ENCODE data around the gene PTPRS.

The PTPRS gene

DNA sequence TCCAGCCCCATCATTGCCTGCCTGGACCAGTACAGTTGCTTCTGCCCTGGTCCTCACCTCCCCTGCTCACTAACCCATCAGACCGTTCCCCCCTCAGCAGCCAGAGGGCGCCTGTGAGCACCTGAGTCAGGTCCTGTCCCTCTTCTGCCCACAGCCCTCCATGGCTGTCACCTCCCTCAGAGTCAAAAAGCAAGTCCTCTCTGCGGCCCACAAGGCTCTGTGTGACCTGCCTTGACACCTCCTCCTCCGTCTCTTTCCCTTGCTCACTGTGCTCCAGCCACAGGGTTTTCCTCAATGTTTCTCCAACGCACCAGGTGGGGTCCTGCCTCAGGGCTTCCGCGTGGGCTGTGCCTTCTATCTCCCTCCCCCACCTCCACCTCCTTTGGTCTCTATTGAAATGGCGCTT, 29.4 kb upstream of the PTPRS start:
- Histone ChIP-seq H3K79me1 (ENCODE audit: low read length) (no peaks in the 10 kb centered on the region), H2BK120ac (ENCODE audit: insufficient read depth, low read length, poor library complexity) (no peak overlapping the region), H3K9ac (ENCODE audit: low read length) (no peak overlapping the region), H2BK12ac (ENCODE audit: low read length) (no peak overlapping the region), H3K27ac (ENCODE audit: low read depth, low read length) (no peak overlapping the region), H3K4me2 (ENCODE audit: low read length) (no peak overlapping the region), H4K91ac (ENCODE audit: low read depth, low read length) (no peak overlapping the region), H2AK5ac (ENCODE audit: low read length) (no peak overlapping the region), H3K9me3 (ENCODE audit: insufficient read depth, low read depth, low read length) (peaks cover 12% of the 10 kb centered on the region), H3K27me3 (ENCODE audit: insufficient read depth, low read length) (no peaks in the 10 kb centered on the region), H3K4me3 (ENCODE audit: low read depth, low read length) (no peak overlapping the region), H4K12ac (ENCODE audit: low read depth, low read length) (no peak overlapping the region), H3K4me1 (ENCODE audit: control insufficient read depth in 1 of 2, insufficient read depth in 2 of 2, low read length in 2 of 2) (no peaks in the 10 kb centered on the region), H3K4ac (ENCODE audit: low read depth, low read length) (no peak overlapping the region), H3K18ac (ENCODE audit: low read length) (no peak overlapping the region), H3K79me2 (ENCODE audit: control insufficient read depth, insufficient read depth, low read length, poor library complexity) (no peaks in the 10 kb centered on the region), H3K23ac (ENCODE audit: low read length) (no peak overlapping the region), H2AFZ (ENCODE audit: insufficient read depth, low read length, poor library complexity) (no peak overlapping the region), H4K8ac (ENCODE audit: low read depth, low read length) (no peak overlapping the region), H3K36me3 (ENCODE audit: control insufficient read depth in 1 of 2, insufficient read depth in 2 of 2, low read length in 2 of 2) (no peaks in the 10 kb centered on the region), H3K14ac (ENCODE audit: low read length) (no peak overlapping the region), H2BK5ac (ENCODE audit: low read depth, low read length, poor library complexity) (no peak overlapping the region)
- DNase-seq: peak; percentile 82 to 95
- WGBS (ENCODE audit: extremely low coverage, insufficient coverage, insufficient read length): no CpG with 5 or more reads among the region's 8 CpGs

DNA sequence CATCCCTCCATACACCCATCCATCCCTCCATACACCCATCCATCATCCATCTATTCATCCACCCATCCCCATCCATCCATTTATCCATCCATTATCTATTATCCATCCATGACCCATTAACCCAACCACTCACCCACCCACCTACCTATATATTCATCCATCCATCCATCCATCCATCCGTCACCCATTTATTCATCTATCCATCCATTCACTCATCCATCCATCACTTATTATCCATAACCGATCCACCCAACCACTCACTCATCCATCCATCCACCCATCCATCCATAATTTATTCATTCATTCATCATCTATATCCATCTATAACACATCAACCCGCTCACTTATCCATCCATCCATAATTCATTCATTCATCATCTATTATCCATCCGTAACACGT, 28.7 kb upstream of the PTPRS start:
- Histone ChIP-seq H3K14ac (ENCODE audit: low read length) (no peak overlapping the region), H3K9me3 (ENCODE audit: insufficient read depth, low read depth, low read length) (peaks cover 9% of the 10 kb centered on the region), H3K4me2 (ENCODE audit: low read length) (no peak overlapping the region), H4K12ac (ENCODE audit: low read depth, low read length) (no peak overlapping the region), H3K36me3 (ENCODE audit: control insufficient read depth in 1 of 2, insufficient read depth in 2 of 2, low read length in 2 of 2) (no peaks in the 10 kb centered on the region), H3K27me3 (ENCODE audit: insufficient read depth, low read length) (no peaks in the 10 kb centered on the region), H3K4me1 (ENCODE audit: control insufficient read depth in 1 of 2, insufficient read depth in 2 of 2, low read length in 2 of 2) (no peaks in the 10 kb centered on the region), H2BK12ac (ENCODE audit: low read length) (no peak overlapping the region), H4K8ac (ENCODE audit: low read depth, low read length) (no peak overlapping the region), H3K9ac (ENCODE audit: low read length) (no peak overlapping the region), H4K91ac (ENCODE audit: low read depth, low read length) (no peak overlapping the region), H3K4ac (ENCODE audit: low read depth, low read length) (no peak overlapping the region), H2BK120ac (ENCODE audit: insufficient read depth, low read length, poor library complexity) (no peak overlapping the region), H3K23ac (ENCODE audit: low read length) (no peak overlapping the region), H3K79me2 (ENCODE audit: control insufficient read depth, insufficient read depth, low read length, poor library complexity) (no peaks in the 10 kb centered on the region), H3K27ac (ENCODE audit: low read depth, low read length) (no peak overlapping the region), H2AFZ (ENCODE audit: insufficient read depth, low read length, poor library complexity) (no peak overlapping the region), H3K18ac (ENCODE audit: low read length) (no peak overlapping the region), H2AK5ac (ENCODE audit: low read length) (no peak overlapping the region), H3K4me3 (ENCODE audit: low read depth, low read length) (no peak overlapping the region), H3K79me1 (ENCODE audit: low read length) (no peaks in the 10 kb centered on the region), H2BK5ac (ENCODE audit: low read depth, low read length, poor library complexity) (no peak overlapping the region)
- WGBS (ENCODE audit: extremely low coverage, insufficient coverage, insufficient read length): 100% methylated on average over 5 of the region's 5 CpGs
- no peak for DNase-seq

GRCh38 chr19:5367530-5368133, 27.0 kb upstream of the PTPRS start:
- H3K4me1 ChIP-seq (ENCODE audit: control insufficient read depth in 1 of 2, insufficient read depth in 2 of 2, low read length in 2 of 2): no peaks in the 10 kb centered on the region
- H3K79me1 ChIP-seq (ENCODE audit: low read length): no peaks in the 10 kb centered on the region
- H2AK5ac ChIP-seq (ENCODE audit: low read length): no peak overlapping the region
- H4K91ac ChIP-seq (ENCODE audit: low read depth, low read length): no peak overlapping the region
- no peak overlapping the region for H4K8ac ChIP-seq (ENCODE audit: low read depth, low read length)
- no peaks in the 10 kb centered on the region for H3K27me3 ChIP-seq (ENCODE audit: insufficient read depth, low read length)
- H3K4me2 ChIP-seq (ENCODE audit: low read length): no peak overlapping the region
- H3K36me3 ChIP-seq (ENCODE audit: control insufficient read depth in 1 of 2, insufficient read depth in 2 of 2, low read length in 2 of 2): no peaks in the 10 kb centered on the region
- H2BK12ac ChIP-seq (ENCODE audit: low read length): no peak overlapping the region
- H3K4ac ChIP-seq (ENCODE audit: low read depth, low read length): no peak overlapping the region
- H2BK5ac ChIP-seq (ENCODE audit: low read depth, low read length, poor library complexity): no peak overlapping the region
- no peak overlapping the region for H4K12ac ChIP-seq (ENCODE audit: low read depth, low read length)
- WGBS (ENCODE audit: extremely low coverage, insufficient coverage, insufficient read length): 100% methylated on average over 5 of the region's 5 CpGs
- H3K27ac ChIP-seq (ENCODE audit: low read depth, low read length): no peak overlapping the region
- no peak overlapping the region for H3K4me3 ChIP-seq (ENCODE audit: low read depth, low read length)
- peaks cover 4% of the 10 kb centered on the region for H3K9me3 ChIP-seq (ENCODE audit: insufficient read depth, low read depth, low read length)
- no peak overlapping the region for H3K23ac ChIP-seq (ENCODE audit: low read length)
- H3K14ac ChIP-seq (ENCODE audit: low read length): no peak overlapping the region
- no peak overlapping the region for H2AFZ ChIP-seq (ENCODE audit: insufficient read depth, low read length, poor library complexity)
- H3K18ac ChIP-seq (ENCODE audit: low read length): no peak overlapping the region
- no peak for DNase-seq
- no peaks in the 10 kb centered on the region for H3K79me2 ChIP-seq (ENCODE audit: control insufficient read depth, insufficient read depth, low read length, poor library complexity)
- H2BK120ac ChIP-seq (ENCODE audit: insufficient read depth, low read length, poor library complexity): no peak overlapping the region
- no peak overlapping the region for H3K9ac ChIP-seq (ENCODE audit: low read length)

- Histone ChIP-seq H4K91ac (ENCODE audit: low read depth, low read length) (no peak overlapping the region), H3K27me3 (ENCODE audit: insufficient read depth, low read length) (no peaks in the 10 kb centered on the region), H3K79me2 (ENCODE audit: control insufficient read depth, insufficient read depth, low read length, poor library complexity) (no peaks in the 10 kb centered on the region), H3K4me3 (ENCODE audit: low read depth, low read length) (no peak overlapping the region), H3K36me3 (ENCODE audit: control insufficient read depth in 1 of 2, insufficient read depth in 2 of 2, low read length in 2 of 2) (no peaks in the 10 kb centered on the region), H3K79me1 (ENCODE audit: low read length) (no peaks in the 10 kb centered on the region), H2BK120ac (ENCODE audit: insufficient read depth, low read length, poor library complexity) (no peak overlapping the region), H4K12ac (ENCODE audit: low read depth, low read length) (no peak overlapping the region), H3K9ac (ENCODE audit: low read length) (no peak overlapping the region), H2BK12ac (ENCODE audit: low read length) (no peak overlapping the region), H2BK5ac (ENCODE audit: low read depth, low read length, poor library complexity) (no peak overlapping the region), H2AK5ac (ENCODE audit: low read length) (no peak overlapping the region), H2AFZ (ENCODE audit: insufficient read depth, low read length, poor library complexity) (no peak overlapping the region), H4K8ac (ENCODE audit: low read depth, low read length) (no peak overlapping the region), H3K18ac (ENCODE audit: low read length) (no peak overlapping the region), H3K9me3 (ENCODE audit: insufficient read depth, low read depth, low read length) (peaks cover 2% of the 10 kb centered on the region), H3K14ac (ENCODE audit: low read length) (no peak overlapping the region), H3K4me1 (ENCODE audit: control insufficient read depth in 1 of 2, insufficient read depth in 2 of 2, low read length in 2 of 2) (no peaks in the 10 kb centered on the region), H3K4ac (ENCODE audit: low read depth, low read length) (no peak overlapping the region), H3K23ac (ENCODE audit: low read length) (no peak overlapping the region), H3K27ac (ENCODE audit: low read depth, low read length) (no peak overlapping the region), H3K4me2 (ENCODE audit: low read length) (no peak overlapping the region)
- no CpG with 5 or more reads among the region's 6 CpGs for WGBS (ENCODE audit: extremely low coverage, insufficient coverage, insufficient read length)
- no peak for DNase-seq
These were observed 25.3 kb upstream of the PTPRS start for GRCh38 chr19:5365905-5366304.

All from trophoblast cell (in vitro differentiated cells and primary cell).